ENCODE results near the gene MALRD1. TPM values are rescaled to one million over a fixed set of nuclear protein-coding genes. Genes with fewer than 3 reads are reported as not detected.

MALRD1 gene
- total RNA-seq, 4 donors from 2014 or later: 0.94 to 4.5 (median 2.3) TPM; not detected in 1

DNA sequence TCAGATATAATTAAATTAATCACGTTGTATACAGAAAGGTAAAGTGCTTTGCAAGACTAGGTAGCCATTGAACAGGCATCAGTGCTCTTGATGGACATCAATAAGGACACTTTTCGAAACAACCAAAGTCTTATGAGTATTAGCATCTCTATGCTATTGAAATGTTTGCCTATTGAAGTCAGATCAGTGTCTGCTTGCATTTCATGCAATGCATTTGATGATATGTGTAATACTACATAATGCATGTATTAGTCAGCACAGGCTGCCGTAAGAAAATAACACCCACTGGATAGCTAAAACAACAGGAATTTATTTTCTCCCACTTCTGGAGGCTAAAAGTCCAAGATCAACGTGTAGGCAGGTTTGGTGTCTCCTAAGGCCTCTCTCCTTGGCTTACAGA lies 558.4 kb downstream of the MALRD1 start:
- DNase-seq: no peak
- Histone ChIP-seq H3K9me3 (no peaks in the 10 kb centered on the region), H3K4me1 (no peaks in the 10 kb centered on the region), H3K27ac (no peak overlapping the region), H3K36me3 (no peaks in the 10 kb centered on the region), H3K4me3 (replicated peaks in 1 of 3) (no peak overlapping the region), H3K27me3 (no peaks in the 10 kb centered on the region)
- WGBS, 2 donors: 80 to 83% methylated on average over 4 of the region's 4 CpGs
- TF ChIP-seq, protein P1, sequence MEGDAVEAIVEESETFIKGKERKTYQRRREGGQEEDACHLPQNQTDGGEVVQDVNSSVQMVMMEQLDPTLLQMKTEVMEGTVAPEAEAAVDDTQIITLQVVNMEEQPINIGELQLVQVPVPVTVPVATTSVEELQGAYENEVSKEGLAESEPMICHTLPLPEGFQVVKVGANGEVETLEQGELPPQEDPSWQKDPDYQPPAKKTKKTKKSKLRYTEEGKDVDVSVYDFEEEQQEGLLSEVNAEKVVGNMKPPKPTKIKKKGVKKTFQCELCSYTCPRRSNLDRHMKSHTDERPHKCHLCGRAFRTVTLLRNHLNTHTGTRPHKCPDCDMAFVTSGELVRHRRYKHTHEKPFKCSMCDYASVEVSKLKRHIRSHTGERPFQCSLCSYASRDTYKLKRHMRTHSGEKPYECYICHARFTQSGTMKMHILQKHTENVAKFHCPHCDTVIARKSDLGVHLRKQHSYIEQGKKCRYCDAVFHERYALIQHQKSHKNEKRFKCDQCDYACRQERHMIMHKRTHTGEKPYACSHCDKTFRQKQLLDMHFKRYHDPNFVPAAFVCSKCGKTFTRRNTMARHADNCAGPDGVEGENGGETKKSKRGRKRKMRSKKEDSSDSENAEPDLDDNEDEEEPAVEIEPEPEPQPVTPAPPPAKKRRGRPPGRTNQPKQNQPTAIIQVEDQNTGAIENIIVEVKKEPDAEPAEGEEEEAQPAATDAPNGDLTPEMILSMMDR (IDR thresholded peaks at IDR 0.05): no peak
- no peak for TF ChIP-seq POLR2A (IDR thresholded peaks at IDR 0.05)
- intact Hi-C loops (cut with DNase I): no loop called here

DNA sequence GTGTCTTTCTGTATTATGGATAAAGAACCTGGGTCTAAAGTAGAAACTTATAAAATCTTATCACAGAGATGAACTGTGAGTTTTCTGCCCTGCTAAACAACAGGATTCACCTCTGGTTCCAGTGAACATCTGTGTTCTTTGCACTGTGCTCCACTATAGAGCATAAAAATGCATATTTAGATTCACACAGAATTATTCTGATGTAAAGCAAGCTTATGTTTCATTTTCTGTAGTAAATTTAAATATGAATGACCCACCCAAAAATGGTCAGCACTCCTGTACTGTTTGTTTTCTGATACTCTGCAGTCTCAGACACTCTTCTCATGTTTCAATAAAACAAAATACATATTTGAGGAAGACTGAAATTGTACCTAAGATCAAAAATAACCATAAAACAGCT lies 563.2 kb downstream of the MALRD1 start:
- intact Hi-C loops (cut with DNase I): no loop called here
- no peak for DNase-seq
- Histone ChIP-seq H3K4me1 (no peaks in the 10 kb centered on the region), H3K27ac (no peak overlapping the region), H3K36me3 (no peaks in the 10 kb centered on the region), H3K9me3 (no peaks in the 10 kb centered on the region), H3K27me3 (no peaks in the 10 kb centered on the region), H3K4me3 (replicated peaks in 1 of 3) (no peak overlapping the region)
- TF ChIP-seq POLR2A (IDR thresholded peaks at IDR 0.05): no peak
- TF ChIP-seq, protein P1 (IDR thresholded peaks at IDR 0.05): no peak

DNA sequence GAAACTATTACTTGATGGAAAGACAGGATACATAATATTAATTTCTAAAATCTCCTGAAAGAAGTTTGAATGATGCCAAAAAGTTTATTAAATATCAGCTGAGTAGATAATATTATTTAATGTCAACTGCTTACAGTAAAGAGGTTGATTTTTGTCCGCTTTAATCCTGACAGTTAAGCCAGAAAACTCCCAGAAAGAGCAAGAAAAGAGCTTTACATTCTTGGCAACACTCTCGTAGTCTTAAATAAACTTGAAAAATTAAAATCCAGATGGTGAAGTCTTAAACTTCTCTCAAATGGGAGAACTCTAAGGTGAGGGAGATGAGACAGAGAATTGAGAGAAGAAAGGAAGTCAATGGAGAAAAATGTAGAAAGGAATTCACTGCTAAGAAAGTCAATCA lies 568.4 kb downstream of the MALRD1 start:
- no peak for DNase-seq
- TF ChIP-seq, protein P1 (IDR thresholded peaks at IDR 0.05): no peak
- TF ChIP-seq POLR2A (IDR thresholded peaks at IDR 0.05): no peak
- no peaks in the 10 kb centered on the region for H3K27me3 ChIP-seq
- intact Hi-C loops (cut with DNase I): no loop called here
- 71 to 75% methylated on average over 2 of the region's 2 CpGs for WGBS, 2 donors
- no peaks in the 10 kb centered on the region for H3K36me3 ChIP-seq
- H3K9me3 ChIP-seq: no peaks in the 10 kb centered on the region
- H3K4me1 ChIP-seq: no peaks in the 10 kb centered on the region
- H3K4me3 ChIP-seq (replicated peaks in 1 of 3): no peak overlapping the region
- no peak overlapping the region for H3K27ac ChIP-seq

DNA sequence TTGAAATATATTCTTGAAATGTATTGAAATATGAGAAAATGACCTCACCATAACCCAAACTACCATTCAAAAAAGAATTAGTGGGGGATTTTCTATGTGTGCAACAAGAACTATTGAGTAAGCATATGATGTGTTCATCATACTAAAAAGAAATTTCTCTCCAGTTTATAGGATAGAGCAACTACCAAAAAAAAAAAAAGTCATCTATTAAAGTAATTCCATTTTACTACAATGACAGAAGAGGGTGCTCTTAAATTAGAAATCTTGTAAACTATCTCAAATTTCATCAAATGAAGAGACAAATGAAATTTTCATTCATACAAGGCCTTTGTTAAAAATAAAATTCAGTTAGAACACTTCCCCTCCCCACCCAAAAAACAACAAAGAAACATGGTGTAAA lies 572.2 kb downstream of the MALRD1 start:
- DNase-seq: no peak
- intact Hi-C loops (cut with DNase I): no loop called here
- H3K4me3 ChIP-seq (replicated peaks in 1 of 3): no peak overlapping the region
- H3K36me3 ChIP-seq: no peaks in the 10 kb centered on the region
- no peaks in the 10 kb centered on the region for H3K27me3 ChIP-seq
- no peaks in the 10 kb centered on the region for H3K4me1 ChIP-seq
- H3K27ac ChIP-seq: no peak overlapping the region
- no peaks in the 10 kb centered on the region for H3K9me3 ChIP-seq
- TF ChIP-seq POLR2A (IDR thresholded peaks at IDR 0.05): no peak
- TF ChIP-seq, protein P1 (IDR thresholded peaks at IDR 0.05): no peak

DNA sequence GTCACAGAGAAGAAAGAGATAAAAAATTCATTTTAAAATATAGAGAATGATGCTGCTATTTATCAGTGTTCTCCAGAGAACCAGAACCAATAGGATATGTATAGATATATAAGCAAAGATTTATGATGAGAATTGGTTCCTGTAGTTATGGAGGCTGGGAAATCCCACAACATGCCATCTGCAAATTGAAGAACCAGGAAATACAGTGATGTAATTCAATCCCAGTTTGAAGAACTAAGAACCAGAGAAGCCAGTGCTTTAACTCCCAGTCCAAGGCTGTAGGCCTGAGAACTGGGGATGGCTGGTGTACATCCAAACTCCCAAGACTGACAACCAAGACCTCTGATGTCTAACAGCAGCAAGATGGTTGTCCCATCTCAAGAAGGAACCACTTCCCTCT lies 574.7 kb downstream of the MALRD1 start:
- no peak overlapping the region for H3K27ac ChIP-seq
- H3K36me3 ChIP-seq: no peaks in the 10 kb centered on the region
- no peak overlapping the region for H3K4me3 ChIP-seq (replicated peaks in 1 of 3)
- intact Hi-C loops (cut with DNase I): no loop called here
- H3K27me3 ChIP-seq: no peaks in the 10 kb centered on the region
- H3K4me1 ChIP-seq: no peaks in the 10 kb centered on the region
- no peak for DNase-seq
- TF ChIP-seq, protein P1 (IDR thresholded peaks at IDR 0.05): no peak
- no peak for TF ChIP-seq POLR2A (IDR thresholded peaks at IDR 0.05)
- no peaks in the 10 kb centered on the region for H3K9me3 ChIP-seq

Measured in thyroid gland (tissue), 4 donors.